Measurements from ENCODE around the gene NRL. TPM values are rescaled to one million over a fixed set of nuclear protein-coding genes. Genes with fewer than 3 reads are reported as not detected.

NRL gene
- total and polyA plus RNA-seq, 10 of the 15 experiments (the other 5 are each of a cell fraction or from before 2014, with no cell fraction given) = 0.11 to 4.4 (median 2.2) TPM

DNA sequence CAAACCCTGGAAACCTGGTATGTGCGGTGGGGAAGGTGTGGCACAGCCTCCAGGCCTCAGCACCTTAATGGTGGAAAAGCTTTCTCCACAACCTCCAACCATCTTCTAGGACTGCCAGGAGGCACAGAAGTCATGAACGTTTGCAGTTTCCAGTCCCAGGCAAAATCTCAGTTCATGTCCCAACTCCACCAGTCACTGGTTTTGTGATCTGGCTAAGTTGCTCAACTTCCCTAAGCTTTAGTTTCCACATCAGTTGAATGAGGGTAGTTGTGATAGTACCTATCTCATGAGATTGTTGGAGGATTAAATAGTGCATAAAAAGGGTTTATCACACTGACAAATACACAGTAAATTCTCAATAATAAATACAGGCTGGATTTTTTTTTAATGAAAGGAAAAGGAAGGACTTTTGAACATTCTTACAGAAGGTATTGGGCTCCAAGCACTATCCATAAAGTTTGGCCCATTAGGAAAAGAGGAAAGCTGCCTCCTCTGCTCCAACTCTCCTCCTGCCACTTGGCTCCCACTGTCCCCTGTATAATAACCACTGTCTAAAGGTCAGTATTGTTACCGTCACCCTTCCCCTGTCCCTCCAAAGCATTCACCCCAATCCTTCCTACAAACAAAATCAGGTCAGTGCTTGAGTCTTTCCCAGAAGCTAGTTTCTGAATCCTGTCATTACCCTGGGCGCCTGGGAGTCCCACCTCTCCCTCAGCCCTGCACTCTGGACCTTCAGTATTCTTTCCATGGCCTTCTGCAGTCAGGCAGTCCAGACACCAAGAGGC, 14.4 kb downstream of the NRL start:
- H3K27ac ChIP-seq (ENCODE audit: control insufficient read depth, insufficient read depth) = no peak overlapping the region
- TF ChIP-seq, protein P1, sequence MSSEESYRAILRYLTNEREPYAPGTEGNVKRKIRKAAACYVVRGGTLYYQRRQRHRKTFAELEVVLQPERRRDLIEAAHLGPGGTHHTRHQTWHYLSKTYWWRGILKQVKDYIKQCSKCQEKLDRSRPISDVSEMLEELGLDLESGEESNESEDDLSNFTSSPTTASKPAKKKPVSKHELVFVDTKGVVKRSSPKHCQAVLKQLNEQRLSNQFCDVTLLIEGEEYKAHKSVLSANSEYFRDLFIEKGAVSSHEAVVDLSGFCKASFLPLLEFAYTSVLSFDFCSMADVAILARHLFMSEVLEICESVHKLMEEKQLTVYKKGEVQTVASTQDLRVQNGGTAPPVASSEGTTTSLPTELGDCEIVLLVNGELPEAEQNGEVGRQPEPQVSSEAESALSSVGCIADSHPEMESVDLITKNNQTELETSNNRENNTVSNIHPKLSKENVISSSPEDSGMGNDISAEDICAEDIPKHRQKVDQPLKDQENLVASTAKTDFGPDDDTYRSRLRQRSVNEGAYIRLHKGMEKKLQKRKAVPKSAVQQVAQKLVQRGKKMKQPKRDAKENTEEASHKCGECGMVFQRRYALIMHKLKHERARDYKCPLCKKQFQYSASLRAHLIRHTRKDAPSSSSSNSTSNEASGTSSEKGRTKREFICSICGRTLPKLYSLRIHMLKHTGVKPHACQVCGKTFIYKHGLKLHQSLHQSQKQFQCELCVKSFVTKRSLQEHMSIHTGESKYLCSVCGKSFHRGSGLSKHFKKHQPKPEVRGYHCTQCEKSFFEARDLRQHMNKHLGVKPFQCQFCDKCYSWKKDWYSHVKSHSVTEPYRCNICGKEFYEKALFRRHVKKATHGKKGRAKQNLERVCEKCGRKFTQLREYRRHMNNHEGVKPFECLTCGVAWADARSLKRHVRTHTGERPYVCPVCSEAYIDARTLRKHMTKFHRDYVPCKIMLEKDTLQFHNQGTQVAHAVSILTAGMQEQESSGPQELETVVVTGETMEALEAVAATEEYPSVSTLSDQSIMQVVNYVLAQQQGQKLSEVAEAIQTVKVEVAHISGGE (CRISPR knock-in tag; IDR thresholded peaks at IDR 0.05) = no peak
- TF ChIP-seq ZNF207 (IDR thresholded peaks at IDR 0.05; ENCODE audit: borderline replicate concordance) (no peak), BRCA1 (IDR thresholded peaks at IDR 0.05; ENCODE audit: low read depth, low read length) (no peak), CREM (IDR thresholded peaks at IDR 0.05; ENCODE audit: low read depth) (no peak), SREBF2 (IDR thresholded peaks at IDR 0.05; ENCODE audit: low read length) (no peak), TCF12 (IDR thresholded peaks at IDR 0.05; ENCODE audit: low read depth, low read length) (no peak), LARP7 (IDR thresholded peaks at IDR 0.05) (no peak), MEF2B (IDR thresholded peaks at IDR 0.05; ENCODE audit: partially characterized antibody, poor library complexity, severe bottlenecking) (no peak)
- TF ChIP-seq, protein P2, sequence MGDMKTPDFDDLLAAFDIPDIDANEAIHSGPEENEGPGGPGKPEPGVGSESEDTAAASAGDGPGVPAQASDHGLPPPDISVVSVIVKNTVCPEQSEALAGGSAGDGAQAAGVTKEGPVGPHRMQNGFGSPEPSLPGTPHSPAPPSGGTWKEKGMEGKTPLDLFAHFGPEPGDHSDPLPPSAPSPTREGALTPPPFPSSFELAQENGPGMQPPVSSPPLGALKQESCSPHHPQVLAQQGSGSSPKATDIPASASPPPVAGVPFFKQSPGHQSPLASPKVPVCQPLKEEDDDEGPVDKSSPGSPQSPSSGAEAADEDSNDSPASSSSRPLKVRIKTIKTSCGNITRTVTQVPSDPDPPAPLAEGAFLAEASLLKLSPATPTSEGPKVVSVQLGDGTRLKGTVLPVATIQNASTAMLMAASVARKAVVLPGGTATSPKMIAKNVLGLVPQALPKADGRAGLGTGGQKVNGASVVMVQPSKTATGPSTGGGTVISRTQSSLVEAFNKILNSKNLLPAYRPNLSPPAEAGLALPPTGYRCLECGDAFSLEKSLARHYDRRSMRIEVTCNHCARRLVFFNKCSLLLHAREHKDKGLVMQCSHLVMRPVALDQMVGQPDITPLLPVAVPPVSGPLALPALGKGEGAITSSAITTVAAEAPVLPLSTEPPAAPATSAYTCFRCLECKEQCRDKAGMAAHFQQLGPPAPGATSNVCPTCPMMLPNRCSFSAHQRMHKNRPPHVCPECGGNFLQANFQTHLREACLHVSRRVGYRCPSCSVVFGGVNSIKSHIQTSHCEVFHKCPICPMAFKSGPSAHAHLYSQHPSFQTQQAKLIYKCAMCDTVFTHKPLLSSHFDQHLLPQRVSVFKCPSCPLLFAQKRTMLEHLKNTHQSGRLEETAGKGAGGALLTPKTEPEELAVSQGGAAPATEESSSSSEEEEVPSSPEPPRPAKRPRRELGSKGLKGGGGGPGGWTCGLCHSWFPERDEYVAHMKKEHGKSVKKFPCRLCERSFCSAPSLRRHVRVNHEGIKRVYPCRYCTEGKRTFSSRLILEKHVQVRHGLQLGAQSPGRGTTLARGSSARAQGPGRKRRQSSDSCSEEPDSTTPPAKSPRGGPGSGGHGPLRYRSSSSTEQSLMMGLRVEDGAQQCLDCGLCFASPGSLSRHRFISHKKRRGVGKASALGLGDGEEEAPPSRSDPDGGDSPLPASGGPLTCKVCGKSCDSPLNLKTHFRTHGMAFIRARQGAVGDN (IDR thresholded peaks at IDR 0.05) = no peak
- TF ChIP-seq, protein P3, sequence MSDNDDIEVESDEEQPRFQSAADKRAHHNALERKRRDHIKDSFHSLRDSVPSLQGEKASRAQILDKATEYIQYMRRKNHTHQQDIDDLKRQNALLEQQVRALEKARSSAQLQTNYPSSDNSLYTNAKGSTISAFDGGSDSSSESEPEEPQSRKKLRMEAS (IDR thresholded peaks at IDR 0.05; ENCODE audit: low read depth, low read length) = no peak
- H3K4me3 ChIP-seq = no peak overlapping the region
- DNase-seq (ENCODE audit: low read depth, low spot score) (no peak), ATAC-seq (no peak), FAIRE-seq (no peak)
- no TSS peak for BruUV-seq (replicated peaks)
- no peaks in the 10 kb centered on the region for H3K27me3 ChIP-seq (replicated peaks in 1 of 2; ENCODE audit: control insufficient read depth in 2 of 2, insufficient read depth in 2 of 2, low read length in 1 of 2)
- intact Hi-C loops (cut with micrococcal nuclease; ENCODE audit: unreplicated experiment) = no loop called here
- SMC1A ChIA-PET (ENCODE audit: uncharacterized antibody, unreplicated experiment) = interaction anchor here (0.8 to 1.6 kb wide), 2 partner anchors 8 to 9 kb away, joined by 3 to 4 read pairs; no protein-coding TSS in a partner anchor
- WGBS (ENCODE audit: insufficient coverage, insufficient replicate concordance, low lambda C conversion rate, missing lambda C conversion rate) = 71% methylated on average over 4 of the region's 4 CpGs
- in situ Hi-C loops (cut with MboI) = loop anchor here (25.0 kb wide), 1 partner anchor 788 kb away; the partner anchor contains the start of genes BCL2L2, PABPN1 and PPP1R3E
- H3K79me2 ChIP-seq (ENCODE audit: control insufficient read depth, insufficient read depth, low read length) = peaks cover 9% of the 10 kb centered on the region
- H3K4me2 ChIP-seq (ENCODE audit: control insufficient read depth, insufficient read depth) = no peak overlapping the region
- POLR2A ChIA-PET = interaction anchor here (1.0 kb wide), 1 partner anchor 13 kb away, joined by 3 read pairs; no protein-coding TSS in a partner anchor
- RAD21 ChIA-PET (ENCODE audit: unreplicated experiment) = interaction anchor here (1.2 kb wide), 1 partner anchor 8 kb away, joined by 3 read pairs; no protein-coding TSS in a partner anchor
- no peak overlapping the region for H2AFZ ChIP-seq (ENCODE audit: control insufficient read depth, low read depth, low read length)
- H3K9ac ChIP-seq (ENCODE audit: control insufficient read depth, insufficient read depth, low read length) = no peak overlapping the region
- H3K9me3 ChIP-seq (replicated peaks; ENCODE audit: control insufficient read depth, insufficient read depth, low read length) = no peaks in the 10 kb centered on the region
- H3K36me3 ChIP-seq (ENCODE audit: control insufficient read depth in 2 of 2, insufficient read depth in 2 of 2, low read length in 1 of 2) = peaks cover 11 to 14% of the 10 kb centered on the region in 2 experiments; a peak in 3 of 4 replicates
- no peaks in the 10 kb centered on the region for H4K20me1 ChIP-seq (ENCODE audit: control insufficient read depth, insufficient read depth)
- CTCF ChIA-PET = interaction anchor here (1.6 to 11.3 kb wide), 3 partner anchors 7 to 42 kb away, joined by 7 to 294 read pairs (median 8); partner anchors contain the start of gene PCK2
- no peaks in the 10 kb centered on the region for H3K4me1 ChIP-seq (ENCODE audit: control insufficient read depth, insufficient read depth, low read length)

Data from GM12878 (cell line).